A172 (cell line): ENCODE data around the gene DUSP7. TPM values are rescaled to one million over a fixed set of nuclear protein-coding genes. Genes with fewer than 3 reads are reported as not detected.
"Not testable (repeated sequence)": the region's sequence is repeated elsewhere in the genome, so short reads cannot be mapped to it uniquely, and the experiment has no call there.

ENCODE experiments used
- DNase-seq: peaks from one replicate; pipeline ENCODE4 v3.0.0-alpha.2; 2015; ENCODE audit warnings: low spot score
- total RNA-seq: library from RNA; depleted of rRNA; stranded (reverse); fragments of >200 nt; shearing (Covaris generic); gene quantifications from 2 replicates; pipeline ENCODE4 v1.2.3, GENCODE V29; 2014

DUSP7 gene
- total RNA-seq, 1 experiment from 2014 or later = 14.1 TPM

DNA sequence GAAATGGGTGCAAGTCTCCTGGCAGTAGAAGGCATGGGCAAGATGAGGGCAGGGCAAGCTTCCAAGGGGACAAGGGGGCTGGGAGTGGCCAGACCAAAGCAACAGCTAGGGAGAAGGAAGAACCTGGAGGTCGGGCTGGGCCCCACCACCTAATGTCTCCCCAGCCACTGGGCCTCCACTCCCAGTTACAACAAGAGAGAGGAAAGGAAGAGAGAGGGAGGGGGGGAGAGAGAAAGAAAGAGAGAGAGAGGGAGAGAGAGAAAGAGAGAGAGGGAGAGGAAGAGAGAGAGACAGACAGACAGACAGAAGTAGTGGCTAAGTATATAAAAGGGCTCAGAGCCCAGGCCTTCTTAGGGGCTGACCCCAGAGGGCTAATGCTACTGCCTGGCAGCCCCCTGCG, 6.9 kb downstream of the DUSP7 start:
- no peak for DNase-seq

DNA sequence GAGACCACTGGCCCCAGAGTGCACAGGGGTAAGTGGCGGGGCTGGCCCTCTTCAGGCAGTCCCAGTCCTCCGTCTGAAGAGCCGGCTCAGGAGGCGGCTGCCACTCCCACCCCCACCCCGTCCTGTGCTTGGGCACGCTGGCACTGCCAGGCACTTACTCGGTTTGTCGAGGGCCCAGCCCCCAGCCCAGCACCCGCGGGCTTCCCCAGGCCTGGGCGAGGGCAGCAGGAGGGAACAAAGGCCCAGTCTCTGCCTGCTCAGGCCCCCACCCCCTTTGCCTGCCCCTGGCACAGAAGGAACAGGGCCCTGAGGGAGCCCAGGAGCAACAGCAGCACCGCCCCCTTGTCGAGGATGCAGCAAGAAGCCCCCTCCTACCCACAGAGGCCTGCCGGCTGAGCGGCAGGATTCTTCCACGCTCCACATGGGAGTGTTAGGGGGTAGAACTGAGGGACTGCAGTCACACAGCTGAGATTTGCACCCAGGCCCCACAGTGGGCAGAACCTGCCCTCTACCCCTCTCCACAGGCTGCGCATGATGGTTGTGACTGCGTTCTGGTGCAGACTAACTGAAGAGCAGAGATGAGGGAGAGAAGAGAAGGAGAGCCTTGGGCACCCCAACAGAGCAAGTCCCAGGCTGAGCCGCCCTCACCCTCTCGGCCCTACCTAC, 8.9 kb downstream of the DUSP7 start:
- peak; percentile 76 for DNase-seq

DNA sequence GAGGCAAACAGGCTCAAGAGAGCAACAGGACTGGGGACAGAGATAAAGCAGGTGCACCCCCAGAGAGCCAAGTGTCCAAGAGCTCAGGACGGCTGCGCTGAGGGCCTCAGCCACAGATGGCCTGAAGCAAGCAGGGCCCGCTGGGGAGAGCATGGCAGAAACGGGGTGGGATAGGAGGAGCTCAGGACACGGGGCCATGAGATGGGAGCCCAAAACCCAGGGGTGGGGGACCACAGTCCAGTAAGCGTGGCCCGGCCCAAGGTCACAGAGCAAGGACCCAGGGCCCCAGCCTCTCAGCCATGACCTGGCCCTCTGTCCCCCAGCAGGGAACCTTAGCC, 9.5 kb downstream of the DUSP7 start:
- no peak for DNase-seq

DNA sequence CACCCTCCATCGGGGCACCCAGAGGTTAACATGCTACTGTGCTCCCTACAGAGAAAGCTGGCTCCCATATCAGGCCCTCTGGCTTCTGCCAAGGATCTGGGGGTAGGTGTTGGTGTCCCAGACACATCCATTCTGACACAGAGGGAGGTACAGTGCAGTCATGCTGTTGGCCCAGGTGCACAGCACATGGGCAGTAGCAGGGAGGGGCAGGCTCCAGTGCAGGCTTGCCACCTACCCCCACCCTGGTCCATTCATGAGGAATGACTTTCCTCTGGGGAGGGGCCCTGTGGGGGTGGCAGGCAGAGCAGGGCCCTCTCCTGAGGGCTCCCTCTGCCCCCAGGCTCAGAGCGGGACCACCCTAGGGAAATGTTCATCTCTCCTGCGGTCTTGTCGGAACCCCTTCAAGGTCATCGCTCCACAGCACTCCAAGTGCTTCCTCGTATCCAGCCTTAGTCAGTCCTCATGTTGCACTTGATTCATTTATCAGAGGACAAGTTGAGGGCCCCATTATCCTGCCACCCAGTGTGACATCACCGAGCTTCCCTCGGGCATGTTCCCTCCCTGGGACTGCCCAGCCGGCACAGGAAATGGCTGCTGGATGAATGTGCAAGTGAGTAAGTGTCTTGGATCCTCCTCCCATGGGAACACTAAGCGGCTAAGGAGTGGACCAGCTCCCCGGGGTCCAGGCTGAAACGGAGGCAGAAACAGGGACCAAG, 10.0 kb downstream of the DUSP7 start:
- peak; percentile 96 for DNase-seq

DNA sequence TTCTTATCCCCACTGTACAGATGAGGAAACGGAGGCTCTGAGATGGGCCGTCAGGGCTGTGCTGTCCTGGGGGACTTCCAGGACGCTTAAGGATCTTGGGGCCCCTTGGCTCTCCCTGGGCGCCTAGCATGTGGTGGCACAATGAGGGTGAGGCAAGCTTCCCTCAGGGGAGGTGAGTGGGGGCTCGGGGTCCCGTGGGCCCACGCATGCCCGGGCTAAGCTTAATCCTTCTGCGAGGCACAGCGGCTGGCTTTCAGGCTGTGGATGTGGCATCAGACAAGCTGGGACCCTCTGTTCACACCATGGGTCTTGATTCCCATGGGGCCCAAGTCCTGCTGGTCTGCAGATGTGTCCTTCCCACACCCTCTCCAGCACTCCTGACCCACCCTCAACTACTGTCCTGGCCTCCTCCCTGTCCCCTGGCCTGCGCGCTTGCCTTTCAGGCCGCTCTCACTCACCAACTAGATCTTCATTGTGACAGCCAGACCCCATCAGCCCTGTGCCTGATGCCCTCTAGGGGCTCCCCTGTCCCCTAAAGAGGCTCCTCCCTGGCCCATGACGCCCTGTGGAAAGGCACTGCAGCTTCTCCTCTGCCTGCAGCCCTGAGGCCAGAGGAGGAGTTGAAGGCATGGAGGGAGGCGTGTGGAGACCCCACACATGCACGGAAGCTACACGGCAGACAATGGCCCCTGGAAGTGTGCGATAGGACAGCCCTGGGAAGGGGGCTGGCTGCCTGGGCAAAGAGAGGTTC, 11.3 kb downstream of the DUSP7 start:
- no peak for DNase-seq

DNA sequence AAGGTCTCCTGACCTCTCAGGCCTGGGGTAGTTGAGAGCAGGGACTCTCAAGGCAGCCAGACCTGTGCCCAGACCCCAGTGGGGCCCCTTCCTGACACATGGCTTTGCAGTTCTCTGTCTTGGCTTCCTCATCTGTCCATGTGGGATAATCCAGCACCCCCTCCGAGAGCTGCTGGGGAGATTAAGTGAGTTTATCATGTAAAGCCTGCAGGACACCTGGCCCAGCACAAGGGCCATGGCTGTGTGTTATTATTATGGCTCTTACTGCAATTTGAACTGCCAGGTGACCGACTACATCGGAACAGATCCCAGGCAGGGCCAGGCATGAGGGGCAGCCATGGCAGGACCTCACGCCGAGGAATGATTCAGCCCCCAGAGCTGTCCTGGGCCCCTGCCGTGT, 12.6 kb downstream of the DUSP7 start:
- DNase-seq = no peak

DNA sequence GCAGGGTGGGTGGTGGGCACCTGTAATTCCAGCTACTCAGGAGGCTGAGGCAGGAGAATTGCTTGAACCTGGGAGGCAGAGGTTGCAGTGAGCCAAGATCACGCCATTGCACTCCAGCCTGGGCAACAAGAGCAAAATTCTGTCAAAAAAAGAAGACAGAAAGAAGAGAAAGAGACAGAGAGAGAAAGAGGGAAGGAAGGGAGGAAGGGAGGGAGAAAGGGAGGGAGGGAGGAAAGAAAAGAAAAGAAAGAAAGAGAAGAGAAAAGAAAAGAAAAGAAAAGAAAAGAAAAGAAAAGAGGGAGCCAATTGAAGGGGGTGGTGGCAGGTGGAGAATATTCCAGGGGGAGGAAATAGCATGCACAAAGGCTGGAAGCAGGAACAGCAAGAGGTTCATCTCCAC, 13.3 kb downstream of the DUSP7 start:
- not testable (repeated sequence) for DNase-seq

DNA sequence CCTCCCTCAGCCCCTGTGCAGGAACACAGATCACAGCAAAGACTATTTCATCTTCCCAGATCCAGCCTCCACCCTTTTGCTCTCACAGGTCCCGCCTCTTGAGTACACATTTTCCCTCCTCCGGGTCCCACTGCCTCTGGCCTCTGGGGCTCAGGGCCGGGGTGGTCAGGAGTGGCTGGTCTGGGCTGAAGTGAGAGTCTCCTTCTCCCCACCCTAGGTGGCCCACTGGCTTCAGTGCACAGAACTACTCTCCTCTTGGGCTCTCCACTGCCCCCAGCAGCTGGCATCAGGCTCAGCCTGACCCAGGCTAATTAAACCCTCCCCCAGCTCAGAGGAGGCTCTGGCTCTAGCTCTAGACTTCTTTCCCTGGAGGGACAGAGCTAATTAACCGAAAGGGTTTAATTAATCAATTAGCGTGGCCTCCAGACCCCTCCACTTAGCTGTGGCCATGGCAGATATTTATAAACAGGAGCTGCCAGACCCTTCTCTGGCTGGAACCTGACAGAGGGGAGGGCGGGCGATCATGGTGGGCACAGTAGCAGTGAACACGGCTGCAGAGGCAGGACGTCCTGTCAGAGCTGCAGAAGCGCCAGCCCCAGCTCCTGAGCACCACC, 15.1 kb downstream of the DUSP7 start:
- no peak for DNase-seq

DNA sequence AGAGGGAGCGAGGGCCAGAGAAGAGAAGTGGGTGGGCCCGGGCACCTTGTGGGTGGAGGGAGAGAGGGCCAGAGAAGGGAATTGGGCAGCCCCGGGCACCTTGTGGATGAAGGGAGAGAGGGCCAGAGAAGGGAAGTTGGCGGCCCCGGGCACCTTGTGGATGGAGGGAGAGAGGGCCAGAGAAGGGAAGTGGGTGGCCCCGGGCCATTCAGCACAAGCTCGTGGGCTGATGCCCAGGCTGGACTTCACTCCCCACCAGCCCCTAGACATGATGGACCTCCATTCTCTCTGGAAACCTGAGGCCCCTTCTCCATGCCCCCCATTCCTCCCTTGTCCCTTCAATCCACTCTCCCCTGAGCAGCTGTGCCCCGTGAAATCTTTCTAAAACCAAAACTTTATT, 15.8 kb downstream of the DUSP7 start:
- DNase-seq = no peak

DNA sequence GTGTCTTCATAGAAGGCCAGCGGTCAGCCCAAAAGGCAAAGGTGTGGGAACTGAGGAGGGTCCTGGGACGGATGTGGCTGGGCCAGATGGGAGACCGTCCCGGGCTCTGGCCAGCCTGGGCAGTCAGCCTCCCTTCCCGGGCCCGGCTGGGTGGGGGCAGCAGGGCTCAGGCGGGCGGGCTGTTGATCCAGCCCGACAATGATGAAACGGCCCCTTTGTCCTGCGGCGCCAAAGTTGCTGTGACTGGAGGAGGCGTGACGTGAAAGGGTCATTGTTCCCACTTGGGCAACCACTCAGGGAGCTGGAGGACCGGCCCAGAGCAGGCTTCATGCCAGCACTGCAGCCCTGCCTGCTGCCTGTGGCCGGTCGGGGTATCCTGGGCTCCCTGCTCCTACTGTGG, 16.5 kb downstream of the DUSP7 start:
- DNase-seq = no peak

DNA sequence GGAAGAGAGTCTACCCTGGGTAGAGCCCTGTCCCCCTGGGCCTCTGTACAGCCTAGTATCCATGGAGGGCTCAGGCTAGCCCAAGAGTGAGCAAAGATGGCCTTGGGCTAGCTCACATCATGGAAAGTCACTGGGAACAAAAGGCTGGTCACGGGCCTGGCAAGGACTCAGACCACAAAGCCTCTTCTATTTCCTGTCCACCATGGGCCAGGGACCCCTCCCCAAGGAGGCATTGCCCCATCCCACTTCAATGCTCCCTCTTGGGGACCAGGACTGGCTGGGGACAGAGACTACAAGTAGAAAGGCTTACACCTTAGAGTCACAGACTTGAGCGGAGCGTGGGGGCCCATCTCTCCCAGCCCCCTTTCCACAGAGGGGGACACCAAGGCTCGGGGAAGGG, 16.9 kb downstream of the DUSP7 start:
- DNase-seq = no peak

DNA sequence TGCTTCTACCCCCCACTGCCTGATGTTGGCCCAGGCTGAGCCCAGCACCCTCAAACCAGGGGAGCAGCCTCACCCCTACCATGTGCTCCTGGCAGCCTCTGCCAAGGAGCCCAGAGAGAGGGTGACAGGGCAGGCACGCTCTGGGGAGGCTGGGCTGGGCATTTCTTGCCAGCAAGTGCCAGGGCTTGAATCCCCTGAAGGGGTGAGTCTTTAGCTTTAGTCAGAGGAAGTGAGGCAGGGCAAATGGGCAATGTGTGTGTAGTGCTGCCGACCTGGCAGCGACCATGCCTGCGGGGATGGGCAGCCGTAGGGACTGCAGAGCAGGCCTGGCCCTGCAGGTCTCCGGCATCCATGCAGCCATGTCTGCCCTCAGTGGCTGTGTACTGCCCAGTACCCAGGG, 18.1 kb downstream of the DUSP7 start:
- DNase-seq = no peak

DNA sequence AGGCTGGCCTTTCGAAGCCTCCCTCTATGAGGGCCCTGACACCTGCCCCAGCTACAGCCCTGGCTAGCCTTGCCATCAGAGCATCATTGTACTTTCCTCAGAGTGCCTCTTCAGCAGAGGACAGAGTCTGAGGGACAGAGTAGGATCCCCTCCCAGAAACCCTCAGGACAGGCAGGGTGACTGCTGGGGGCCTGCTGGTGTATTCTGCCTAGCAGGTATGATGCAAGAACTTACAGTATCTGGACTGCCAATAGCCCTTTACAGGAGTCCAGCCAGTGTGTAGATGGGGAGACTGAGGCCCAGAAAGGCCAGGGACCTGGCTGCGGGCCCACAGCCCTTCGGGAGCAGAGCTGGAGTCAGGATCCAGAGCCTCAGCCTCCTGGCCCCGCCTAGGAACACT, 19.1 kb downstream of the DUSP7 start:
- no peak for DNase-seq

DNA sequence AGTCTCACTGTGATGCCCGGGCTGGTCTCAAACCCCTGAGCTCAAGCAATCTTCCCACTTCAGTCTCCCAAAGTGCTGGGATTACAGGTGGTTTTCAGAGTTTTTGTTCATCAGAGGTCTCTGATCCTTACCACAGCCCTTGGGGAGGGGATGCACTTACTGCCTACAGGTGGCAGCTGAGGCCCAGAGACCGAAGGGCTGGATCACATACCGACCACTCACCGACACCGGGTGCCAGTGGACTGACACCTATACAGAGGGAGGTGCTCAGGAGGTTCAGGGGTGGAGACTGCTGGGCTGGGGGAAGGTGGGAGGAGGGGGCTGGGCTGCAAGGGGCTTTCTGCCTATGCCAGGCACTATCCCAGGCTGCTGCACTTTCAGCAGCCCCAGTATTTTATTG, 19.5 kb downstream of the DUSP7 start:
- DNase-seq = no peak

DNA sequence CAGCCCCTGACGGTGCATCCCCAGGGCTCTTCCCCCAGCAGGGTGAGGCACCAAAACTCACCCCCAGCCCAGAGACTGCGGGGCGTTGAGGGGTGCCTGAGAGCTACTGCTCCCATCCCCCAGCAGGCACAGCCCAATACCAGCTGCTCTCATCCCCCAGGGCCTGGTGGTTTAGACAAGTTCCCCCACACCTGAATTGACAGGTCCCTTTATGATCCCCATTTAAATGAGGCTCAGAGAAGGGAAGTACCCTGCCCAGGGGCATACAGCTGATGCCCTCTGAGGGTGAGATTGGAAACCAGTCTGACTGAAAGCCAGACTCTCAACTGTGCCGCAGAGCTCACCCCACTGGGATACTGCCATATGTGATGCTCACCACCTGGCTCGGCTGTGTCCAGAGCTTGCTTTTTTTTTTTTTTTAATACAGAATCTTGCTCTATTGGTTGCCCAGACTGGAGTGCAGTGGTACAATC, 20.1 kb downstream of the DUSP7 start:
- DNase-seq = no peak

DNA sequence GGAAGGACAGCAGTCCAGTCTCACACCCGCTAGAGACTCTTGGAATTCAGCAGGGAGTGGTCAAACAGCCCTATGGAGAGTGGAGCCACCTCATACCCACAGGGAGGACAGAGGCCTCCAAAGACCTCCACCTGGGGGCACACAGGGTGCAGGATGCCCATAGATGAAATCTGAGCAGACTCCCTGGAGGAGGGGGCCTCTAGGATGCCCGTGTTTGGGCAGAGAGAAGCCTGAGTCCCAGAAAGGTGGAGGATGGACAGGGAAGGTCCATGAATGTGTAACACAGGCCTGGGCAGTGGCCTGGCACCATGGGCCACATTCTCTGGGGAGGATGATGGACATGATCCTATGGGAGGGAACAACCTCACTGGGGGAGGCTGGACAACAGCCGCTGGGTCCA, 21.7 kb downstream of the DUSP7 start:
- DNase-seq = no peak

DNA sequence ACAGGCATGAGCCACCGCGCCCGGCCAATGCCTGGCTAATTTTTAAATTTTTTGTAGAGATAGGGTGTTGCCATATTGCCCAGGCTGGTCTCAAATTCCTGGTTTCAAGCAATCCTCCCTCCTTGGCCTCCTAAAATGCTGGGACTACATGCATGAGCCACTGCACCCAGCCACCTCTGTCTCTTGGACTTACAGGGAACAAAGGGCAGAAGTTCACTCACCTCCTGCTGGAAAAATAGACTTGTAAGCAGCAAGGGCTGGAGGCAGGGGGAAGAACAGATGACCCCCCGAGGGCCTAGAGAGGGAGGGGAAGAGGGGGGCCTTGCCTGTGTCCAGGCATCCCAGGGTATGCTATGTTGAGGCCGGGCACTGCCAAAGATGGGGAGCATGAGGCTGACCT, 22.2 kb downstream of the DUSP7 start:
- no peak for DNase-seq

DNA sequence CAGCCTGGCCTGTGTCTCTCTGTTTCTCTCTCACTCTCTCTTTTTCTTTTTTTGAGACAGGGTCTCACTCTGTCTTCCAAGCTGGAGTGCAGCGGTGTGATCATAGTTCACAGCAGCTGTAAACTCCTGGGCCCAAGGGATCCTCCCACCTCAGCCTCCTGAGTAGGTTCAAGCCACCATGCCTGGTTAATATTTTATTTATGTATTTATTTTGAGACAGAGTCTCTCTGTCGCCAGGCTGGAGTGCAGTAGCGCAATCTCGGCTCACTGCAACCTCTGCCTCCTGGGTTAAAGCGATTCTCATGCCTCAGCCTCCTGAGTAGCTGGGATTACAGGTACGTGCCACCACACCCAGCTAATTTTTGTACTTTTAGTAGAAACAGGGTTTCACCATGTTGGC, 22.6 kb downstream of the DUSP7 start:
- DNase-seq = not testable (repeated sequence)

DNA sequence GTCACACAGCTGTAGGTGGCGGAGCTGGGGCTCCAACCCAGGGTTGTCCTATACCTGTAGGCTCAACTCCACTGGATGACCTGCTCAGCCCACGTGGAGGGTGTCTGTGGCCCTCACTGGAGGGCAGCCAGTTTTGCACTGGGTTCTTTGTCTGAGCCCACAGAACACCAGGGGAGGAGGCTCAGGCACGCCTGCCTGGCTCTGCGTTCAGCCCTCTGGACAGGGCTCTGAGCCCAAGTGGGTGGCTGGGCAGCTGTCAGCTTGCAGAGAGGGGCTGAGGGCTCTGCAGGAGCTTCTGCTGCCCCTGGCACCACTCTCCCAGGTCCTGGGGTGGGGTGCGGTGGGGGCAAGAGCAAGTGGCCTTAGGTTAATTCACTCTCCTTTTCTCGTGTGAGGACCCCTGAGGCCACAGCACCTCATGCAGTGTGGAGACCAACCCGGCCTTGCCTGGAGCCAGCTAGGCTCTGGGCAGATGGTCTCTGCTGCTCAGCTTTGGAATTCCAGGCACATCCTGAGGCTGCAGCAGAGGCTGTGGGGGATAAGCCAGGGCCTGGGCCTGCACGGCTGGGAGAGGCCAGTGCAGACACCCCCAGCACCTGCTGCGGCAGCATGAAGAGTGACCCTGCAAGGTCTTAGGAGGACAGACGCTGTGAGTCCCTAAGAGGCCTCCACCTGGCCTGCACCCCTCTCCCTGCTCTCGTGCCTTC, 23.5 kb downstream of the DUSP7 start:
- DNase-seq = no peak

DNA sequence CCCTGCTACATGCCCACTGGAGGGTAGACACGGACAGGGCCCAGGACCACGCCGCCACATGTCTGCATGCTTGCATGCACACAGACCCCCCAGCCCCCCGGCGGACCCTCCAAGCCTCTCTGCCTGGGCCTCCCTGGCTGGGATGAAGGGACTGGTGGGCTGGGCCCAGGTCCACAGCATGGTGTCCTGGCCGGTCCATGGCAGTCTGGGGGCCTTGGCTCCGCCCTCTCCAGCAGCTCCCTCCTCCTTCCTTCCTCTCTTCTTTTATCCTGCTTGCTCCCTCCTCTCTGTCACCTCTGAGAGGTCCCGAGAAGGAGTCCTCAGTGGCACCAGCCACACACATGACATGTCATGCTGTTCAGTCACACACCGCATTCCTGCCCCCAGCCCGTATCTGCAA, 24.5 kb downstream of the DUSP7 start:
- no peak for DNase-seq

DNA sequence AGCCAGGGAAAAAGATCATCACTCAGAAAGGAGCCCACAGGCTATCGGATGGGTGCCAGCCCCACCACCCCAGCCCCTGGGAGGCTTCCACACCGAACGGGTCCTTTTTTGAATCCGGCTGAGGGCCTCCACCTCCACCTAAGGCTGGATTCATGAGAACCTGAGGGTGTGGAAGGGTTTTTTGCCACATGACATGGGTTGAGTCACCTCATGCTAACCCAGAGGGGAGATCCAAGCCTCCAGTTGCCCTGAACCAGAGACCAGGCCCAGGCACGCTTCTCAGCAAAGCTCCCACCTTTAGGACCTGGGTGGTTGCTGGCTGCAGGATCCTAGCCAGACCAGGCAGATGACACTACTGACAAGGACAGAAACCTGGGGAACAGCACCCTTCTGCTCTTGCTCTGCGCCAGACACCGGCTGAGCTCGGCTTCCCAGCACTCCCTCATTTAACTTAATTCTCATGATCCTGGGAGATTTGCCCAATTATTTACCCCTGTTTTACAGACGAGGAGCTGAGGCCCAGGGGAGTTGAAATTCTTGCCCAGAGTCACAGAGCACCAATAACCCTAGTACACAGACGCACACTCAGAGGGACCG, 25.6 kb downstream of the DUSP7 start:
- DNase-seq = no peak

DNA sequence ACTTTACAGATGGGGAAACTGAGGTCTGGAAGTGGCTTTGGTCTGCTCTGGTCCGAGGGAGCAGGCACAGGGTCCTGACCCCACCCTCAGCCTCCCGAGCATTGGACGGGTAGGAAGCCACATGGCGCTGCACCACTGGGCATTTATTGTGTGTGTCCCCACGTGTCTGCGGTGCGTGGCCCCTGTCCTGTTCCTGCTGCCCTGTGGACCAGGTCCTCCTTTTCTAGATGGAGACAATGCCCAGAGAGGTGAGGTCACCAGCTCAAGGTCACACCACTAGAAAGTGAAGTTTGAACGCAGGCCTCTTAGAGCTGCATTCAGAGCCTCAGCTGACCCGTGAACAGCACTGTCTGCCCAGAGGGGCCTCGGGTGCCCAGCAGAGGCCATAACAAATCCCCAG, 26.8 kb downstream of the DUSP7 start:
- DNase-seq = no peak
